Heart left ventricle (tissue), 16 donors: ENCODE data around the gene ACSF3. TPM values are rescaled to one million over a fixed set of nuclear protein-coding genes. Genes with fewer than 3 reads are reported as not detected.

Source experiments
- ATAC-seq, 4 donors: fragments of 200-7000 bp; cut with Tn5 transposase; one replicate each; pipeline ENCODE4 v1.9.1; 2020 to 2022; ENCODE audit warnings: moderate library complexity in 4 of 4, mild to moderate bottlenecking in 3 of 4, moderate number of reproducible peaks in 1 of 4
- DNase-seq, 5 donors: peaks; one replicate each; pipeline ENCODE4 v3.0.0-alpha.2; 2020
- H3K27ac ChIP-seq, 12 donors: fragments of 200-600 bp; sonication (generic) in 4 of 12; one replicate each; pipeline versions ENCODE4 v1.5.0 to v1.8.0; 2016 to 2022; ENCODE audit warnings: mild to moderate bottlenecking in 2 of 12
- H3K27me3 ChIP-seq, 9 donors: fragments of 200-600 bp; sonication (generic) in 2 of 9; one replicate each; pipeline versions ENCODE4 v1.5.1 to v1.8.0; 2016 to 2022; ENCODE audit warnings: mild to moderate bottlenecking in 3 of 9
- H3K36me3 ChIP-seq, 9 donors: fragments of 200-600 bp; sonication (generic) in 2 of 9; one replicate each; pipeline versions ENCODE4 v1.5.0 to v1.8.0; 2018 to 2022; ENCODE audit warnings: mild to moderate bottlenecking in 2 of 9
- H3K4me1 ChIP-seq, 12 donors: fragments of 200-600 bp; sonication (generic) in 4 of 12; one replicate each; pipeline versions ENCODE4 v1.5.0 to v1.8.0; 2016 to 2022; ENCODE audit warnings: mild to moderate bottlenecking in 3 of 12
- H3K4me3 ChIP-seq, 12 donors: fragments of 200-600 bp; sonication (generic) in 4 of 12; one replicate each; pipeline versions ENCODE4 v1.5.0 to v1.8.0; 2017 to 2022; ENCODE audit warnings: mild to moderate bottlenecking in 9 of 12, moderate library complexity in 4 of 12
- H3K9me3 ChIP-seq, 12 donors: fragments of 200-600 bp; sonication (generic) in 4 of 12; one replicate each; pipeline versions ENCODE4 v1.5.0 to v1.8.0; 2016 to 2022; ENCODE audit warnings: mild to moderate bottlenecking in 1 of 12
- CTCF ChIP-seq, 12 donors: fragments of 200-600 bp; sonication (generic) in 4 of 12; IDR thresholded peaks; one replicate each; pipeline versions ENCODE4 v1.5.0 to v1.8.0; 2018 to 2022; ENCODE audit warnings: antibody characterized with exemption in 12 of 12, mild to moderate bottlenecking in 5 of 12
- POLR2A ChIP-seq, 2 donors: fragments of 450-650 bp; IDR thresholded peaks; one replicate each; pipeline ENCODE4 v1.6.1; 2017; ENCODE audit warnings: antibody characterized with exemption in 2 of 2, mild to moderate bottlenecking in 2 of 2, moderate library complexity in 2 of 2
- WGBS, 4 donors: extraction: QIAGEN DNeasy Blood & Tissue Kit in 2 of 4; methylation state at CpG; one replicate each; pipeline versions ENCODE4 v1.1.5 to v1.1.7; 2013 to 2018; 5-methylcytosine and 5-hydroxymethylcytosine counted together
- intact Hi-C, 10 donors: fragments of 100-400 bp; cut with DNase I; formaldehyde crosslinking; loops; one replicate each; pipeline versions ENCODE4 v1.11.1 to v1.14.2; 2022
- polyA plus RNA-seq, 2 donors: library from polyadenylated mRNA; stranded (reverse); fragments of 200-250 nt; gene quantifications; one replicate each; pipeline ENCODE4 v1.2.3, GENCODE V29; 2013
- total RNA-seq, 9 donors: library from RNA; depleted of rRNA in 2 of 9; stranded (reverse); fragments of >200 nt in 2 of 9; fragmentation: NEBNext Ultra II Directional in 3 of 9; extraction: Animal tissue kit (Norgen Biotek cat#: 25700) in 3 of 9; gene quantifications; one replicate each; pipeline versions ENCODE4 v1.1.0 to v1.2.4, GENCODE V29; 2016 to 2023
- donor health status: ischemic (EF 13 %, LVEDD 7.1; RV severe dilation, severe dysfunction).
- donor health status: healthy with polysubstance abuse.
- donor health status: DM: no; HTN: yes; CAD: no.
- donor health status: DM: no; HTN: no; CAD: no.
- donor health status: ischemic (EF 25% LVEDD 6.9; RV normal size, moderate dysfunction).
- donor health status: ischemic (EF 25% LVEDD 5.7; RV mildly dilated, moderate dysfunction).
- donor health status: healthy.
- donor health status: DM: yes; HTN: yes; CAD: no.
- donor health status: ischemic (EF 35%, LVEDD 5.7; RV mildly dilated, moderate dysfunction).
- donor health status: nonischemic (EF 11% LVEDD 7.7; RV severe dilation, severe dysfunction).
- donor health status: DM: yes; HTN: yes; CAD: no.
- donor health status: PGD.
- donor health status: ischemic (EF 29% LVEDD 5.4; RV normal size, mild dysfunction).
- donor health status: nonischemic (EF 23%, LVEDD 6.1; RV moderate dilation, normal function).

Gene ACSF3
- total and polyA plus RNA-seq, 11 donors, result 10.3 to 26.3 (median 19.3) TPM

- intact Hi-C loops, result no loop called here
- 87 to 93% (median 91%) methylated on average over 19 to 25 of the region's 25 CpGs for WGBS, 4 donors
- Histone ChIP-seq H3K4me1 (no peaks in the 10 kb centered on the region), H3K27ac (no peak overlapping the region), H3K27me3 (no peaks in the 10 kb centered on the region), H3K9me3 (peaks cover 0 to 12% (median 0%) of the 10 kb centered on the region in 12 donors), H3K4me3 (no peak overlapping the region), H3K36me3 (peaks cover 0 to 73% (median 36%) of the 10 kb centered on the region in 9 donors)
- ATAC-seq, result no peak
- TF ChIP-seq CTCF (IDR thresholded peaks at IDR 0.05) (no peak), POLR2A (IDR thresholded peaks at IDR 0.05) (no peak)
- peak in 3 of 5 donors; percentile 20 to 35 (median 21) for DNase-seq
Observed at GRCh38 chr16:89123001-89123830, 29.6 kb downstream of the ACSF3 start.

- intact Hi-C loops, result no loop called here
- peak in 3 of 5 donors; percentile 13 to 33 (median 15) for DNase-seq
- no peaks in the 10 kb centered on the region for H3K4me1 ChIP-seq
- H3K9me3 ChIP-seq, result peaks cover 0 to 12% (median 0%) of the 10 kb centered on the region in 12 donors
- H3K4me3 ChIP-seq, result no peak overlapping the region
- H3K27ac ChIP-seq, result no peak overlapping the region
- no peaks in the 10 kb centered on the region for H3K27me3 ChIP-seq
- ATAC-seq, result peak in 1 of 4 donors; percentile 11
- H3K36me3 ChIP-seq, result peaks cover 0 to 69% (median 36%) of the 10 kb centered on the region in 9 donors
- TF ChIP-seq POLR2A (IDR thresholded peaks at IDR 0.05) (no peak), CTCF (IDR thresholded peaks at IDR 0.05) (no peak)
- 90 to 97% (median 96%) methylated on average over 11 to 12 of the region's 12 CpGs for WGBS, 4 donors
Observed at GRCh38 chr16:89123831-89124100, 30.1 kb downstream of the ACSF3 start.

GRCh38 chr16:89129378-89129777 lies 35.7 kb downstream of the ACSF3 start:
- intact Hi-C loops, result no loop called here
- H3K27me3 ChIP-seq, result no peaks in the 10 kb centered on the region
- WGBS, 4 donors, result 95 to 98% (median 97%) methylated on average over 1 of the region's 1 CpG
- no peaks in the 10 kb centered on the region for H3K4me1 ChIP-seq
- no peak overlapping the region for H3K4me3 ChIP-seq
- no peak overlapping the region for H3K27ac ChIP-seq
- H3K36me3 ChIP-seq, result peaks cover 0 to 57% (median 23%) of the 10 kb centered on the region in 9 donors
- ATAC-seq (no peak), DNase-seq (no peak)
- TF ChIP-seq CTCF (IDR thresholded peaks at IDR 0.05) (no peak), POLR2A (IDR thresholded peaks at IDR 0.05) (no peak)
- H3K9me3 ChIP-seq, result peaks cover 0 to 29% (median 0%) of the 10 kb centered on the region in 12 donors

GRCh38 chr16:89130448-89130847 lies 36.8 kb downstream of the ACSF3 start:
- Histone ChIP-seq H3K4me1 (no peaks in the 10 kb centered on the region), H3K9me3 (peaks cover 0 to 26% (median 0%) of the 10 kb centered on the region in 12 donors), H3K4me3 (no peak overlapping the region), H3K36me3 (peaks cover 0 to 53% (median 28%) of the 10 kb centered on the region in 9 donors), H3K27me3 (no peaks in the 10 kb centered on the region), H3K27ac (no peak overlapping the region)
- TF ChIP-seq POLR2A (IDR thresholded peaks at IDR 0.05) (no peak), CTCF (IDR thresholded peaks at IDR 0.05) (no peak)
- intact Hi-C loops, result no loop called here
- WGBS, 4 donors, result 93 to 97% (median 96%) methylated on average over 5 of the region's 5 CpGs
- peak in 1 of 5 donors; percentile 4 for DNase-seq
- no peak for ATAC-seq
